ENCODE measurements around the gene SYNM. TPM values are rescaled to one million over a fixed set of nuclear protein-coding genes. Genes with fewer than 3 reads are reported as not detected.

SYNM gene
- total RNA-seq, 1 experiment from 2014 or later: 3.3 TPM

DNA sequence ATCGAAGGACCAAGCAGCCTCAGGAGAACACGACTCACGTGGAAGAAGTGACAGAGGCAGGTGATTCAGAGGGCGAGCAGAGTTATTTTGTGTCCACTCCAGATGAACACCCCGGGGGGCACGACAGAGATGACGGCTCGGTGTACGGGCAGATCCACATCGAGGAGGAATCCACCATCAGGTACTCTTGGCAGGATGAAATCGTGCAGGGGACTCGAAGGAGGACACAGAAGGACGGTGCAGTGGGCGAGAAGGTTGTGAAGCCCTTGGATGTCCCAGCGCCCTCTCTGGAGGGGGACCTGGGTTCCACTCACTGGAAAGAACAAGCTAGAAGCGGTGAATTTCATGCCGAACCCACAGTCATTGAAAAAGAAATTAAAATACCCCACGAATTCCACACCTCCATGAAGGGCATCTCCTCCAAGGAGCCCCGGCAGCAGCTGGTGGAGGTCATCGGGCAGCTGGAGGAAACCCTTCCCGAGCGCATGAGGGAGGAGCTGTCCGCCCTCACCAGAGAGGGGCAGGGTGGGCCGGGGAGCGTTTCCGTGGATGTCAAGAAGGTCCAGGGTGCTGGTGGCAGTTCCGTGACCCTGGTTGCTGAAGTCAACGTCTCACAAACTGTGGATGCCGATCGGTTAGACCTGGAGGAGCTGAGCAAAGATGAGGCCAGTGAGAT, 26.0 kb downstream of the SYNM start (continued):
- TF ChIP-seq, protein P1, sequence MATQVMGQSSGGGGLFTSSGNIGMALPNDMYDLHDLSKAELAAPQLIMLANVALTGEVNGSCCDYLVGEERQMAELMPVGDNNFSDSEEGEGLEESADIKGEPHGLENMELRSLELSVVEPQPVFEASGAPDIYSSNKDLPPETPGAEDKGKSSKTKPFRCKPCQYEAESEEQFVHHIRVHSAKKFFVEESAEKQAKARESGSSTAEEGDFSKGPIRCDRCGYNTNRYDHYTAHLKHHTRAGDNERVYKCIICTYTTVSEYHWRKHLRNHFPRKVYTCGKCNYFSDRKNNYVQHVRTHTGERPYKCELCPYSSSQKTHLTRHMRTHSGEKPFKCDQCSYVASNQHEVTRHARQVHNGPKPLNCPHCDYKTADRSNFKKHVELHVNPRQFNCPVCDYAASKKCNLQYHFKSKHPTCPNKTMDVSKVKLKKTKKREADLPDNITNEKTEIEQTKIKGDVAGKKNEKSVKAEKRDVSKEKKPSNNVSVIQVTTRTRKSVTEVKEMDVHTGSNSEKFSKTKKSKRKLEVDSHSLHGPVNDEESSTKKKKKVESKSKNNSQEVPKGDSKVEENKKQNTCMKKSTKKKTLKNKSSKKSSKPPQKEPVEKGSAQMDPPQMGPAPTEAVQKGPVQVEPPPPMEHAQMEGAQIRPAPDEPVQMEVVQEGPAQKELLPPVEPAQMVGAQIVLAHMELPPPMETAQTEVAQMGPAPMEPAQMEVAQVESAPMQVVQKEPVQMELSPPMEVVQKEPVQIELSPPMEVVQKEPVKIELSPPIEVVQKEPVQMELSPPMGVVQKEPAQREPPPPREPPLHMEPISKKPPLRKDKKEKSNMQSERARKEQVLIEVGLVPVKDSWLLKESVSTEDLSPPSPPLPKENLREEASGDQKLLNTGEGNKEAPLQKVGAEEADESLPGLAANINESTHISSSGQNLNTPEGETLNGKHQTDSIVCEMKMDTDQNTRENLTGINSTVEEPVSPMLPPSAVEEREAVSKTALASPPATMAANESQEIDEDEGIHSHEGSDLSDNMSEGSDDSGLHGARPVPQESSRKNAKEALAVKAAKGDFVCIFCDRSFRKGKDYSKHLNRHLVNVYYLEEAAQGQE (IDR thresholded peaks at IDR 0.05; ENCODE audit: low read depth): no peak
- TF ChIP-seq, protein P2, sequence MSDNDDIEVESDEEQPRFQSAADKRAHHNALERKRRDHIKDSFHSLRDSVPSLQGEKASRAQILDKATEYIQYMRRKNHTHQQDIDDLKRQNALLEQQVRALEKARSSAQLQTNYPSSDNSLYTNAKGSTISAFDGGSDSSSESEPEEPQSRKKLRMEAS (IDR thresholded peaks at IDR 0.05): no peak
- no peak for TF ChIP-seq SIN3A (IDR thresholded peaks at IDR 0.05; ENCODE audit: low read depth)

DNA sequence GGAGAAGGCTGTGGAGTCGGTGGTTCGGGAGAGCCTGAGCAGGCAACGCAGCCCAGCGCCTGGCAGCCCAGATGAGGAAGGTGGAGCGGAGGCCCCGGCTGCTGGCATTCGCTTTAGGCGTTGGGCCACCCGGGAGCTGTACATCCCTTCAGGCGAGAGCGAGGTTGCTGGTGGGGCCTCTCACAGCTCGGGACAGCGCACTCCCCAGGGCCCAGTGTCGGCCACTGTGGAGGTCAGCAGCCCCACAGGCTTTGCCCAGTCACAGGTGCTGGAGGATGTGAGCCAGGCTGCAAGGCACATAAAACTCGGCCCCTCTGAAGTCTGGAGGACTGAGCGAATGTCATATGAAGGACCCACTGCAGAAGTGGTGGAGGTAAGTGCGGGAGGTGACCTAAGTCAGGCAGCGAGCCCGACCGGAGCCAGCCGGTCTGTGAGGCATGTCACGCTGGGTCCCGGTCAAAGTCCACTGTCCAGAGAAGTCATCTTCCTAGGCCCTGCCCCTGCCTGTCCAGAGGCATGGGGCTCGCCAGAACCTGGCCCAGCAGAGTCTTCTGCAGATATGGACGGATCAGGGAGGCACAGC, 26.7 kb downstream of the SYNM start:
- H3K27me3 ChIP-seq (ENCODE audit: insufficient read depth, low read length): no peaks in the 10 kb centered on the region
- no peaks in the 10 kb centered on the region for H3K9me3 ChIP-seq (ENCODE audit: control insufficient read depth in 1 of 2, insufficient read depth in 1 of 2, low read depth in 1 of 2, low read length in 2 of 2)
- H3K4me1 ChIP-seq (ENCODE audit: control insufficient read depth in 1 of 2, insufficient read depth in 2 of 2, low read length in 2 of 2): peaks cover 0 to 9% of the 10 kb centered on the region in 2 experiments; a peak in 3 of 4 replicates
- RAD21 ChIA-PET (ENCODE audit: low non-redundant PET in 1 of 2, low total read pairs in 2 of 2, uncharacterized antibody in 2 of 2, unreplicated experiment in 2 of 2): no interaction called here
- H3K36me3 ChIP-seq (ENCODE audit: control insufficient read depth in 1 of 2, insufficient read depth in 2 of 2, low read length in 2 of 2): no peaks in the 10 kb centered on the region
- CTCF ChIA-PET: no interaction called here
- H3K4me3 ChIP-seq (replicated peaks in 1 of 2; ENCODE audit: low read depth in 1 of 2, low read length in 2 of 2): no peak overlapping the region
- H3K4me2 ChIP-seq (ENCODE audit: low read length): peak overlapping the region; percentile 28
- ATAC-seq (0 out of 2 replicates have a peak, but pooled peaks have one; percentile 34), DNase-seq (ENCODE audit: low read depth, low spot score) (no peak)
- no TSS peak for BruUV-seq (replicated peaks)
- intact Hi-C loops (cut with micrococcal nuclease): no loop called here
- no peak overlapping the region for H3K27ac ChIP-seq (ENCODE audit: low read depth, low read length)
- no peaks in the 10 kb centered on the region for H3K9me2 ChIP-seq (ENCODE audit: insufficient read depth)
- POLR2A ChIA-PET: no interaction called here
- no peaks in the 10 kb centered on the region for H3K79me2 ChIP-seq (ENCODE audit: insufficient read depth, low read length)
- no peak overlapping the region for H2AFZ ChIP-seq (ENCODE audit: low read depth, low read length, poor library complexity, severe bottlenecking)
- H4K20me1 ChIP-seq (ENCODE audit: insufficient read depth): no peaks in the 10 kb centered on the region
- H3K9ac ChIP-seq (ENCODE audit: low read length): no peak overlapping the region
- TF ChIP-seq, protein P3, sequence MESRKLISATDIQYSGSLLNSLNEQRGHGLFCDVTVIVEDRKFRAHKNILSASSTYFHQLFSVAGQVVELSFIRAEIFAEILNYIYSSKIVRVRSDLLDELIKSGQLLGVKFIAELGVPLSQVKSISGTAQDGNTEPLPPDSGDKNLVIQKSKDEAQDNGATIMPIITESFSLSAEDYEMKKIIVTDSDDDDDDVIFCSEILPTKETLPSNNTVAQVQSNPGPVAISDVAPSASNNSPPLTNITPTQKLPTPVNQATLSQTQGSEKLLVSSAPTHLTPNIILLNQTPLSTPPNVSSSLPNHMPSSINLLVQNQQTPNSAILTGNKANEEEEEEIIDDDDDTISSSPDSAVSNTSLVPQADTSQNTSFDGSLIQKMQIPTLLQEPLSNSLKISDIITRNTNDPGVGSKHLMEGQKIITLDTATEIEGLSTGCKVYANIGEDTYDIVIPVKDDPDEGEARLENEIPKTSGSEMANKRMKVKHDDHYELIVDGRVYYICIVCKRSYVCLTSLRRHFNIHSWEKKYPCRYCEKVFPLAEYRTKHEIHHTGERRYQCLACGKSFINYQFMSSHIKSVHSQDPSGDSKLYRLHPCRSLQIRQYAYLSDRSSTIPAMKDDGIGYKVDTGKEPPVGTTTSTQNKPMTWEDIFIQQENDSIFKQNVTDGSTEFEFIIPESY (IDR thresholded peaks at IDR 0.05; ENCODE audit: extremely low read depth, insufficient replicate concordance, low read length): no peak
- TF ChIP-seq EGR1 (IDR thresholded peaks at IDR 0.05; ENCODE audit: low read depth) (no peak), EZH2 (IDR thresholded peaks at IDR 0.05) (no peak), EZH2phosphoT487 (IDR thresholded peaks at IDR 0.05; ENCODE audit: borderline replicate concordance) (no peak), CBX3 (IDR thresholded peaks at IDR 0.05; ENCODE audit: low read depth) (no peak), SP1 (IDR thresholded peaks at IDR 0.05; ENCODE audit: low read depth) (no peak), ZFX (IDR thresholded peaks at IDR 0.05) (no peak), YY1 (IDR thresholded peaks at IDR 0.05; ENCODE audit: extremely low read depth, insufficient replicate concordance, low read depth, low read length) (no peak), SRF (IDR thresholded peaks at IDR 0.05; ENCODE audit: low read depth) (no peak), CEBPB (IDR thresholded peaks at IDR 0.05; ENCODE audit: low read depth) (no peak), JUND (IDR thresholded peaks at IDR 0.05) (no peak), ZNF274 (IDR thresholded peaks at IDR 0.05; ENCODE audit: low read depth, low read length) (no peak), TCF7L2 (IDR thresholded peaks at IDR 0.05; ENCODE audit: borderline replicate concordance, extremely low read depth, insufficient read depth, insufficient read length) (no peak), ELF1 (IDR thresholded peaks at IDR 0.05; ENCODE audit: borderline replicate concordance, low read depth) (no peak), FOSL1 (IDR thresholded peaks at IDR 0.05; ENCODE audit: low read depth) (no peak)

Data from HCT116 (cell line).